ENCODE data around the gene CAMSAP1. TPM values are rescaled to one million over a fixed set of nuclear protein-coding genes. Genes with fewer than 3 reads are reported as not detected.

The CAMSAP1 gene
- total and polyA plus RNA-seq, 2 experiments from 2014 or later, result 2.8 to 12.4 TPM

GRCh38 chr9:135790850-135791249 lies 116.5 kb downstream of the CAMSAP1 start:
- TF ChIP-seq EZH2phosphoT487 (IDR thresholded peaks at IDR 0.05; ENCODE audit: insufficient read depth, low read depth), result no peak
- TF ChIP-seq EZH2 (IDR thresholded peaks at IDR 0.05; ENCODE audit: insufficient read depth, poor library complexity, severe bottlenecking), result no peak
- no peak overlapping the region for H3K27ac ChIP-seq
- H3K9me3 ChIP-seq (ENCODE audit: low read depth), result no peaks in the 10 kb centered on the region
- 27 to 32% methylated on average over 9 to 11 of the region's 11 CpGs for WGBS, 2 experiments (ENCODE audit: low coverage in 1 of 2, low lambda C conversion rate in 2 of 2, missing lambda C conversion rate in 2 of 2)
- no peaks in the 10 kb centered on the region for H3K79me2 ChIP-seq (ENCODE audit: insufficient read depth)
- H3F3A ChIP-seq (ENCODE audit: insufficient read depth), result no peaks in the 10 kb centered on the region
- no peak overlapping the region for H3K4me2 ChIP-seq (ENCODE audit: unreplicated experiment)
- no peaks in the 10 kb centered on the region for H3K4me1 ChIP-seq (ENCODE audit: insufficient read depth)
- no peak overlapping the region for H3K4me3 ChIP-seq
- H3K9ac ChIP-seq, result no peak overlapping the region
- no peaks in the 10 kb centered on the region for H3K9me2 ChIP-seq (ENCODE audit: insufficient read depth)
- H4K20me1 ChIP-seq (ENCODE audit: insufficient read depth), result no peaks in the 10 kb centered on the region
- no peak for DNase-seq
- H3K36me3 ChIP-seq (ENCODE audit: low read depth), result no peaks in the 10 kb centered on the region
- H2AFZ ChIP-seq, result no peak overlapping the region
- in situ Hi-C loops (cut with MboI), result no loop called here
- no peaks in the 10 kb centered on the region; the same call in 1 of the 2 replicates for H3K27me3 ChIP-seq (replicated peaks; ENCODE audit: insufficient read depth)

DNA sequence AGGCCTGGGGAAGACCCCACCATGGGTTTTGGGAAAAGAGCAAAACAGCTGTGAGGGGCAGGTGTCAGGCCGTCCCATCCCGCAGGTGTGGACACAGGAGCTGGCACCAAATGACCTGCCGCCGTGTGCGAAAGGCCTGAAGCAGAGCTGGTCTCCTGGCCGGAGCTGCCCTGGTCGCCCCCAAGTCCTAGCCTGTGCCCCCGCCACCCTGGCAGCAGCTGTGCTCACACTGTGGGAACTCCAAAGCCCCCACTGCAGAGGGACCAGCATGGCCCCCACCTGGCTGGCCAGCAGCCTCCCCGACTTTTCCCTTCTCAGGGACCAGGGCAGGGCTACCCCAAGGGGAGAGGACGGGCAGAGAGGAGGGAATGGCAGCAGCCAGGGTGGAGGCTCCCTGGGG lies 117.0 kb downstream of the CAMSAP1 start:
- in situ Hi-C loops (cut with MboI), result no loop called here
- Histone ChIP-seq H3F3A (ENCODE audit: insufficient read depth) (no peaks in the 10 kb centered on the region), H3K9me3 (ENCODE audit: low read depth) (no peaks in the 10 kb centered on the region), H2AFZ (no peak overlapping the region), H3K27ac (no peak overlapping the region), H3K9me2 (ENCODE audit: insufficient read depth) (no peaks in the 10 kb centered on the region), H4K20me1 (ENCODE audit: insufficient read depth) (no peaks in the 10 kb centered on the region), H3K4me1 (ENCODE audit: insufficient read depth) (no peaks in the 10 kb centered on the region), H3K79me2 (ENCODE audit: insufficient read depth) (no peaks in the 10 kb centered on the region), H3K27me3 (replicated peaks; ENCODE audit: insufficient read depth) (no peaks in the 10 kb centered on the region; the same call in 1 of the 2 replicates), H3K4me3 (no peak overlapping the region), H3K36me3 (ENCODE audit: low read depth) (no peaks in the 10 kb centered on the region), H3K4me2 (ENCODE audit: unreplicated experiment) (no peak overlapping the region), H3K9ac (no peak overlapping the region)
- WGBS, 2 experiments (ENCODE audit: low coverage in 1 of 2, low lambda C conversion rate in 2 of 2, missing lambda C conversion rate in 2 of 2), result 74 to 86% methylated on average over 10 of the region's 10 CpGs
- no peak for DNase-seq
- TF ChIP-seq EZH2phosphoT487 (IDR thresholded peaks at IDR 0.05; ENCODE audit: insufficient read depth, low read depth) (no peak), EZH2 (IDR thresholded peaks at IDR 0.05; ENCODE audit: insufficient read depth, poor library complexity, severe bottlenecking) (no peak)

- Histone ChIP-seq H3K4me3 (no peak overlapping the region), H3K79me2 (ENCODE audit: insufficient read depth) (no peaks in the 10 kb centered on the region), H3K9me2 (ENCODE audit: insufficient read depth) (no peaks in the 10 kb centered on the region), H3K36me3 (ENCODE audit: low read depth) (no peaks in the 10 kb centered on the region), H3K9ac (no peak overlapping the region), H2AFZ (no peak overlapping the region), H3F3A (ENCODE audit: insufficient read depth) (no peaks in the 10 kb centered on the region), H3K27me3 (replicated peaks; ENCODE audit: insufficient read depth) (no peaks in the 10 kb centered on the region), H4K20me1 (ENCODE audit: insufficient read depth) (no peaks in the 10 kb centered on the region), H3K27ac (no peak overlapping the region), H3K9me3 (ENCODE audit: low read depth) (no peaks in the 10 kb centered on the region), H3K4me2 (ENCODE audit: unreplicated experiment) (no peak overlapping the region), H3K4me1 (ENCODE audit: insufficient read depth) (no peaks in the 10 kb centered on the region)
- WGBS, 2 experiments (ENCODE audit: low coverage in 1 of 2, low lambda C conversion rate in 2 of 2, missing lambda C conversion rate in 2 of 2), result 73 to 76% methylated on average over 8 to 10 of the region's 13 CpGs
- in situ Hi-C loops (cut with MboI), result no loop called here
- TF ChIP-seq EZH2phosphoT487 (IDR thresholded peaks at IDR 0.05; ENCODE audit: insufficient read depth, low read depth) (no peak), EZH2 (IDR thresholded peaks at IDR 0.05; ENCODE audit: insufficient read depth, poor library complexity, severe bottlenecking) (no peak)
- DNase-seq, result no peak
These were observed 117.5 kb downstream of the CAMSAP1 start for GRCh38 chr9:135789838-135790291.

DNA sequence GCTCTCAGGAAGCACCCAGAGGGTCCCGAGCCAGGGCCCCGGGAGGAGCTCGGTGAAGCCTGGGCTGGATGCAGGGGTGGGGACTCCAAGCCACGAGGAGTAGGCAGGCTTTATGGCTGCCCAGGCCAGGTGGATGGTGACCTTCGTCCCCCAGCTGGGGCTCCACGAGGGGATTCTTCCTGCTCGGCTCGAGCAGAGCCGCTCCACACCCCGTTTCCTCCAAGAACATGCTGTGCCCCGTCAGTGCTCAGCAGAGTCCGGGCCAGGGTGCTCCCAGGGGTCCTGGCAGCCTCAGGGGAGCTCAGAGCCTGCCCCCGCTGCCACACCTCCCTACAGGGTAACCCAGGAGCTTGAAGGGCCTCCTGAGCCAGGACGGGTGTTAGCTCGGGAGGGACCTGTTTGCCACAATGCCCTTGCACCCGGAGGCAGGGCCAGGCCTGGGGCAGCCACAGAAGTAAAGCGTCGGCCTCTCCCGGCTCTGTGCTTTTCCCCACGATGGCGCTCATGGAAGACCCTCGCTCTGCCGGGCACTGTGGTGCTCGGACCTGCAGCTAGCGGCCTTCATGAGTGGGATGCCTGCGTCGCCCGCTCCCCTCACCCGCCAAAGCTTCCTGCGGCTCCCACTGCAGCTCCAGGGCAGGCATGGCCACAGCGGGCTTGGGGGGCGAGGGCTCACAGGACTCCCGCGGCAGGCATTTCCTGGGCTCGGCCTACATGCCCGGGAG lies 118.6 kb downstream of the CAMSAP1 start:
- Histone ChIP-seq H2AFZ (no peak overlapping the region), H3K27ac (no peak overlapping the region), H3K9me2 (ENCODE audit: insufficient read depth) (no peaks in the 10 kb centered on the region), H3K9me3 (ENCODE audit: low read depth) (no peaks in the 10 kb centered on the region), H3K36me3 (ENCODE audit: low read depth) (no peaks in the 10 kb centered on the region), H3K4me3 (no peak overlapping the region), H3K27me3 (replicated peaks; ENCODE audit: insufficient read depth) (no peaks in the 10 kb centered on the region), H3K9ac (no peak overlapping the region), H3K79me2 (ENCODE audit: insufficient read depth) (no peaks in the 10 kb centered on the region), H4K20me1 (ENCODE audit: insufficient read depth) (no peaks in the 10 kb centered on the region), H3K4me1 (ENCODE audit: insufficient read depth) (no peaks in the 10 kb centered on the region), H3K4me2 (ENCODE audit: unreplicated experiment) (no peak overlapping the region), H3F3A (ENCODE audit: insufficient read depth) (no peaks in the 10 kb centered on the region)
- TF ChIP-seq EZH2phosphoT487 (IDR thresholded peaks at IDR 0.05; ENCODE audit: insufficient read depth, low read depth), result no peak
- in situ Hi-C loops (cut with MboI), result no loop called here
- 51 to 67% methylated on average over 22 to 36 of the region's 36 CpGs for WGBS, 2 experiments (ENCODE audit: low coverage in 1 of 2, low lambda C conversion rate in 2 of 2, missing lambda C conversion rate in 2 of 2)
- no peak for DNase-seq

Measured in GM23248 (cell line).